ENCODE measurements around the gene CFAP20DC. TPM values are rescaled to one million over a fixed set of nuclear protein-coding genes. Genes with fewer than 3 reads are reported as not detected.
A peak's percentile ranks its signal among the peaks of the same experiment; 100 is the strongest.
"Not testable (repeated sequence)": the region's sequence is repeated elsewhere in the genome, so short reads cannot be mapped to it uniquely, and the experiment has no call there.

CFAP20DC gene
- total RNA-seq, 1 donor = 7.3 TPM

- peak; percentile 16 for DNase-seq (ENCODE audit: low read depth)
These were observed 220.4 kb downstream of the CFAP20DC start for GRCh38 chr3:58829321-58830000.

GRCh38 chr3:58824777-58825176 is 225.0 kb downstream of the CFAP20DC start:
- no peak overlapping the region for H3K4me3 ChIP-seq (ENCODE audit: low read depth, low read length)
- TF ChIP-seq, protein P1, sequence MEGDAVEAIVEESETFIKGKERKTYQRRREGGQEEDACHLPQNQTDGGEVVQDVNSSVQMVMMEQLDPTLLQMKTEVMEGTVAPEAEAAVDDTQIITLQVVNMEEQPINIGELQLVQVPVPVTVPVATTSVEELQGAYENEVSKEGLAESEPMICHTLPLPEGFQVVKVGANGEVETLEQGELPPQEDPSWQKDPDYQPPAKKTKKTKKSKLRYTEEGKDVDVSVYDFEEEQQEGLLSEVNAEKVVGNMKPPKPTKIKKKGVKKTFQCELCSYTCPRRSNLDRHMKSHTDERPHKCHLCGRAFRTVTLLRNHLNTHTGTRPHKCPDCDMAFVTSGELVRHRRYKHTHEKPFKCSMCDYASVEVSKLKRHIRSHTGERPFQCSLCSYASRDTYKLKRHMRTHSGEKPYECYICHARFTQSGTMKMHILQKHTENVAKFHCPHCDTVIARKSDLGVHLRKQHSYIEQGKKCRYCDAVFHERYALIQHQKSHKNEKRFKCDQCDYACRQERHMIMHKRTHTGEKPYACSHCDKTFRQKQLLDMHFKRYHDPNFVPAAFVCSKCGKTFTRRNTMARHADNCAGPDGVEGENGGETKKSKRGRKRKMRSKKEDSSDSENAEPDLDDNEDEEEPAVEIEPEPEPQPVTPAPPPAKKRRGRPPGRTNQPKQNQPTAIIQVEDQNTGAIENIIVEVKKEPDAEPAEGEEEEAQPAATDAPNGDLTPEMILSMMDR (IDR thresholded peaks at IDR 0.05; ENCODE audit: insufficient read depth, low read length) = no peak
- DNase-seq (ENCODE audit: low read depth) = no peak

More at GRCh38 chr3:58829321-58830000, 220.4 kb downstream of the CFAP20DC start:
- TF ChIP-seq, protein P1 (IDR thresholded peaks at IDR 0.05; ENCODE audit: insufficient read depth, low read length) = no peak
- H3K4me3 ChIP-seq (ENCODE audit: low read depth, low read length) = no peak overlapping the region

GRCh38 chr3:58824285-58824684 is 225.5 kb downstream of the CFAP20DC start:
- no peak overlapping the region for H3K4me3 ChIP-seq (ENCODE audit: low read depth, low read length)
- TF ChIP-seq, protein P1 (IDR thresholded peaks at IDR 0.05; ENCODE audit: insufficient read depth, low read length) = peak; percentile 80
- peak; percentile 79 for DNase-seq (ENCODE audit: low read depth)

- DNase-seq (ENCODE audit: low read depth); H3K4me3 ChIP-seq (ENCODE audit: low read depth, low read length): not testable (repeated sequence)
These were observed 243.1 kb downstream of the CFAP20DC start for GRCh38 chr3:58806551-58807244.

- H3K4me3 ChIP-seq (ENCODE audit: low read depth, low read length) = no peak overlapping the region
- TF ChIP-seq, protein P1 (IDR thresholded peaks at IDR 0.05; ENCODE audit: insufficient read depth, low read length) = no peak
- DNase-seq (ENCODE audit: low read depth) = no peak
These were observed 244.9 kb downstream of the CFAP20DC start for GRCh38 chr3:58804914-58805313.

GRCh38 chr3:58801541-58801940 is 248.3 kb downstream of the CFAP20DC start:
- peak; percentile 11 for DNase-seq (ENCODE audit: low read depth)
- TF ChIP-seq, protein P1 (IDR thresholded peaks at IDR 0.05; ENCODE audit: insufficient read depth, low read length) = no peak

DNA sequence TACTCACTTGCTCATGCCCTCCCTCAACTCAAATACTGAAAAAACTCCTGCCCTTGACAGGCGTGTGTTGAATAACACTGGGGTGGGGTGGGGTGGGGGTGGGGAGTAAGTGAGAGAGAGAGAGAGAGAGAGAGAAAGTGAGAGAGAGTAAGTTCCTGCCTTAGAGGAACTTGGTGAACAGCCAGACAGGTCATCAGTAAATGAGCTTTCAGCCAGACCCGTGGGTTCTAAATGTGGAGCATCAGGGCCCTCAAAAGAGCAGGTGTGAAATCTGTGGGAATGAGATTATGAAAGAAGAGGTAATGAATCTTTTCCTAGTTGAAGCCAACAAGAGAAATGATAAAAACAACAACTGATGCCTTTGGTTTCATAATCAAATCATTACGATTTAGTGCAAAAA is 248.9 kb downstream of the CFAP20DC start:
- no peak overlapping the region for H3K4me3 ChIP-seq (ENCODE audit: low read depth, low read length)
- TF ChIP-seq, protein P1 (IDR thresholded peaks at IDR 0.05; ENCODE audit: insufficient read depth, low read length) = no peak
- DNase-seq (ENCODE audit: low read depth) = no peak

More at GRCh38 chr3:58801541-58801940, 248.3 kb downstream of the CFAP20DC start:
- H3K4me3 ChIP-seq (ENCODE audit: low read depth, low read length) = no peak overlapping the region
